Measurements from ENCODE around the gene SNX33. TPM values are rescaled to one million over a fixed set of nuclear protein-coding genes. Genes with fewer than 3 reads are reported as not detected.
A peak's percentile ranks its signal among the peaks of the same experiment; 100 is the strongest.
"Not testable (repeated sequence)": the region's sequence is repeated elsewhere in the genome, so short reads cannot be mapped to it uniquely, and the experiment has no call there.

The SNX33 gene
- total and polyA plus RNA-seq, 11 donors: 7.7 to 20.9 (median 11.3) TPM

- peak within 1 kb of the TSS; percentile 67 to 98 (median 81) for H3K4me3 ChIP-seq
- no peaks in the 10 kb centered on the region for H3K27me3 ChIP-seq
- ATAC-seq (peak; percentile 85 to 95 (median 94)), DNase-seq (peak; percentile 96 to 97 (median 96))
- TF ChIP-seq POLR2A (IDR thresholded peaks at IDR 0.05) (peak in 1 of 2 donors; percentile 57), CTCF (IDR thresholded peaks at IDR 0.05) (no peak)
- no peaks in the 10 kb centered on the region for H3K9me3 ChIP-seq
- H3K27ac ChIP-seq: peak within 1 kb of the TSS; percentile 93 to 100 (median 97)
- peaks cover 0 to 25% (median 13%) of the 10 kb centered on the region in 12 donors for H3K4me1 ChIP-seq
- no peaks in the 10 kb centered on the region for H3K36me3 ChIP-seq
- intact Hi-C loops (cut with DNase I): loop anchor here in 5 of 10 donors (1.0 to 10.0 kb wide), 8 partner anchors 13 to 257 kb away; partner anchors contain the start of genes SIN3A (in 3 of the 5), PTPN9 (in 2 of the 5) and MAN2C1 (in 1 of the 5)
- WGBS, 4 donors: 1 to 2% (median 2%) methylated on average over 32 to 47 of the region's 47 CpGs
Measured at GRCh38 chr15:75625542-75626347, 22.0 kb upstream of the SNX33 start, which contains the start of gene SNUPN. Gene SNUPN (minus strand): TSS chr15:75625725. CDS start chr15:75621051, 4,674 bp downstream.

GRCh38 chr15:75631935-75632334 lies 15.8 kb upstream of the SNX33 start:
- no peak for ATAC-seq
- Histone ChIP-seq H3K27ac (no peak overlapping the region), H3K36me3 (peaks cover 0 to 4% (median 0%) of the 10 kb centered on the region in 9 donors), H3K4me1 (peaks cover 0 to 6% (median 2%) of the 10 kb centered on the region in 12 donors), H3K27me3 (no peaks in the 10 kb centered on the region), H3K9me3 (no peaks in the 10 kb centered on the region), H3K4me3 (no peak overlapping the region)
- DNase-seq: no peak
- TF ChIP-seq POLR2A (IDR thresholded peaks at IDR 0.05) (no peak), CTCF (IDR thresholded peaks at IDR 0.05) (no peak)
- intact Hi-C loops (cut with DNase I): no loop called here

DNA sequence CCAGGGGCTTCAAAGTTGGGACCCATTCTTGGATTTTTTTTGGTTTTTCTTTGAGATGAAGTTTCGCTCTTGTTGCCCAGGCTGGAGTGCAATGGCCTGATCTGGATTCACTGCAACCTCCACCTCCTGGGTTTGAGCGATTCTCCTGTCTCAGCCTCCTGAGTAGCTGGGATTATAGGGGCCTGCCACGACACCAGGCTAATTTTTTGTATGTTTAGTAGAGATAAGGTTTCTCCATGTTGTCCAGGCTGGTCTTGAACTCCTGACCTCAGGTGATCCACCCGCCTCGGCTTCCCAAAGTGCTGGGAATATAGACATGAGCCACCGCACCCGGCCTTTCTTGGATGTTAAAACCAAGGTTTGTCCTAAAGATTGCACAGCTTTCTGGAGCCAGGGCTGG lies 13.8 kb upstream of the SNX33 start:
- Histone ChIP-seq H3K4me1 (peaks cover 6 to 26% (median 20%) of the 10 kb centered on the region in 12 donors), H3K36me3 (peaks cover 0 to 12% (median 0%) of the 10 kb centered on the region in 9 donors)
- H3K27ac ChIP-seq; intact Hi-C loops (cut with DNase I); H3K27me3 ChIP-seq; DNase-seq; H3K9me3 ChIP-seq; H3K4me3 ChIP-seq; ATAC-seq: not testable (repeated sequence)
- 93 to 97% (median 95%) methylated on average over 7 of the region's 7 CpGs for WGBS, 4 donors

DNA sequence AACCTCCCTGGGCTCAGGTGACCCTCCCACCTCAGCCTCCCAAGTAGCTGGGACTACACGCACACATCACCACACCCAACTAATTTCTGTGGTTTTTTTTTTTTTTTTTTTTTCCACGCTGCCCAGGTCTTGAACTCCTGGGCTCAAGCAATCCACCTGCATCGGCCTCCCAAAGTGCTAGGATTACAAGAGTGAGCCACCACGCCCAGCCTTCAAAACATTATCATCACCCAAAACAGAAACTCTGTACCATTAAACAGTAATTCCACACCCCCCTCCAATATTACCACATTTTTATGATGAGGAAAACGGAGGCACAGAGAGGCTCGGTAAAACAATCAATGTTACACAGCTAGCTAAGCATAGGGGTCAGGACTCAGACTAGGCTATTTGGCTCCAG lies 11.7 kb upstream of the SNX33 start:
- H3K4me3 ChIP-seq: no peak overlapping the region
- H3K27ac ChIP-seq: no peak overlapping the region
- TF ChIP-seq CTCF (IDR thresholded peaks at IDR 0.05) (no peak), POLR2A (IDR thresholded peaks at IDR 0.05) (no peak)
- no peaks in the 10 kb centered on the region for H3K9me3 ChIP-seq
- intact Hi-C loops (cut with DNase I): loop anchor here in 8 of 10 donors (5.0 kb wide), 2 partner anchors 36 to 46 kb away; no protein-coding TSS in a partner anchor
- WGBS, 4 donors: 92 to 95% (median 93%) methylated on average over 6 of the region's 6 CpGs
- ATAC-seq: no peak
- DNase-seq: no peak
- H3K36me3 ChIP-seq: peaks cover 0 to 12% (median 0%) of the 10 kb centered on the region in 9 donors
- H3K4me1 ChIP-seq: peaks cover 9 to 39% (median 30%) of the 10 kb centered on the region in 12 donors
- H3K27me3 ChIP-seq: no peaks in the 10 kb centered on the region

All from heart left ventricle (tissue), 16 donors.